ENCODE results near the gene PPFIBP1. TPM values are rescaled to one million over a fixed set of nuclear protein-coding genes. Genes with fewer than 3 reads are reported as not detected.

PPFIBP1 gene
- 10 to 100 TPM; 96.1 to 97.3 TPM for total RNA-seq
- polyA plus RNA-seq (ENCODE audit: insufficient read length in 6 of 6) = 100 to 1,000 TPM in 3 of 6 donors, 10 to 100 TPM in 3; 82.8 to 126 (median 102) TPM
- long read RNA-seq, donor 1, transcript PPFIBP1-216 (4 exons, 2,805 nt) = major isoform, 6 of 13 reads
- long read RNA-seq, donor 1, transcript PPFIBP1-204 (6 exons, 875 nt) = minor isoform, 5 of 13 reads
- long read RNA-seq, donor 1, partial matches to known transcripts = 0 of 13 reads
- long read RNA-seq, donor 1, other reads (novel, unspliced or antisense) = 0 of 13 reads
- long read RNA-seq, donor 2, transcript PPFIBP1-204 (6 exons, 875 nt) = major isoform, 8 of 19 reads
- long read RNA-seq, donor 2, transcript PPFIBP1-216 (4 exons, 2,805 nt) = minor isoform, 6 of 19 reads
- long read RNA-seq, donor 2, partial matches to known transcripts = 0 of 19 reads
- long read RNA-seq, donor 2, other reads (novel, unspliced or antisense) = 0 of 19 reads
- long read RNA-seq, donor 3, partial matches to known transcripts = 0 of 8 reads
- long read RNA-seq, donor 3, other reads (novel, unspliced or antisense) = 0 of 8 reads
- long read RNA-seq, donor 4, partial matches to known transcripts = 18 of 34 reads
- long read RNA-seq, donor 4, other reads (novel, unspliced or antisense) = 11 of 34 reads
- long read RNA-seq, donor 5, full-length matches to known transcripts = 15 of 15 reads
- long read RNA-seq, donor 5, partial matches to known transcripts = 0 of 15 reads
- long read RNA-seq, donor 5, other reads (novel, unspliced or antisense) = 0 of 15 reads
- long read RNA-seq, donor 6, partial matches to known transcripts = 0 of 5 reads
- long read RNA-seq, donor 6, other reads (novel, unspliced or antisense) = 0 of 5 reads
- long read RNA-seq, donor 7, partial matches to known transcripts = 0 of 2 reads
- long read RNA-seq, donor 7, other reads (novel, unspliced or antisense) = 0 of 2 reads
- long read RNA-seq, donor 8, partial matches to known transcripts = 0 of 9 reads
- long read RNA-seq, donor 8, other reads (novel, unspliced or antisense) = 0 of 9 reads
- long read RNA-seq, donor 9 = 0 reads
- long read RNA-seq, donor 10, partial matches to known transcripts = 11 of 16 reads
- long read RNA-seq, donor 10, other reads (novel, unspliced or antisense) = 3 of 16 reads
- long read RNA-seq, donor 11, partial matches to known transcripts = 0 of 6 reads
- long read RNA-seq, donor 11, other reads (novel, unspliced or antisense) = 0 of 6 reads
- long read RNA-seq, donor 12, partial matches to known transcripts = 0 of 8 reads
- long read RNA-seq, donor 12, other reads (novel, unspliced or antisense) = 0 of 8 reads

- Histone ChIP-seq H3K36me3 (no peaks in the 10 kb centered on the region), H3K9me3 (no peaks in the 10 kb centered on the region), H3K4me1 (peaks cover 12 to 24% of the 10 kb centered on the region in 2 donors), H3K27me3 (no peaks in the 10 kb centered on the region), H3K4me3 (peak within 1 kb of the TSS; percentile 62 to 69), H3K27ac (peak within 1 kb of the TSS; percentile 86 to 93)
- peak in 1 of 2 donors; percentile 6 for TF ChIP-seq CTCF (IDR thresholded peaks at IDR 0.05)
- peak; percentile 98 to 99 (median 98) for DNase-seq
- ATAC-seq = peak; percentile 98
- intact Hi-C loops (cut with DNase I) = no loop called here
Observed at GRCh38 chr12:27523642-27524493, at the start of gene PPFIBP1. Gene PPFIBP1 (plus strand): TSS chr12:27524206. CDS start chr12:27633397, 109,191 bp downstream.

GRCh38 chr12:27474344-27474743, 49.7 kb upstream of the PPFIBP1 start:
- no peak for TF ChIP-seq CTCF (IDR thresholded peaks at IDR 0.05)
- DNase-seq (no peak), ATAC-seq (no peak)
- H3K27ac ChIP-seq = no peak overlapping the region
- H3K4me1 ChIP-seq = no peaks in the 10 kb centered on the region
- H3K36me3 ChIP-seq = no peaks in the 10 kb centered on the region
- H3K4me3 ChIP-seq = no peak overlapping the region
- no peaks in the 10 kb centered on the region for H3K27me3 ChIP-seq
- intact Hi-C loops (cut with DNase I) = no loop called here
- peaks cover 0 to 31% of the 10 kb centered on the region in 2 donors for H3K9me3 ChIP-seq

- Histone ChIP-seq H3K36me3 (no peaks in the 10 kb centered on the region), H3K4me3 (no peak overlapping the region), H3K27me3 (no peaks in the 10 kb centered on the region), H3K9me3 (peaks cover 0 to 31% of the 10 kb centered on the region in 2 donors), H3K4me1 (no peaks in the 10 kb centered on the region), H3K27ac (no peak overlapping the region)
- ATAC-seq (no peak), DNase-seq (no peak)
- intact Hi-C loops (cut with DNase I) = no loop called here
- TF ChIP-seq CTCF (IDR thresholded peaks at IDR 0.05) = no peak
Observed at GRCh38 chr12:27477049-27477448, 47.0 kb upstream of the PPFIBP1 start.

- Histone ChIP-seq H3K9me3 (peaks cover 0 to 31% of the 10 kb centered on the region in 2 donors), H3K4me1 (no peaks in the 10 kb centered on the region), H3K36me3 (no peaks in the 10 kb centered on the region), H3K4me3 (no peak overlapping the region), H3K27ac (no peak overlapping the region), H3K27me3 (no peaks in the 10 kb centered on the region)
- intact Hi-C loops (cut with DNase I) = no loop called here
- DNase-seq (no peak), ATAC-seq (no peak)
- no peak for TF ChIP-seq CTCF (IDR thresholded peaks at IDR 0.05)
Observed at GRCh38 chr12:27478949-27479348, 45.1 kb upstream of the PPFIBP1 start.
